HepG2 (cell line): Measurements from ENCODE around the gene HOTAIR. TPM values are rescaled to one million over a fixed set of nuclear protein-coding genes. Genes with fewer than 3 reads are reported as not detected.

ENCODE experiments used
- BCL6 ChIP-seq: IDR thresholded peaks from 2 replicates; pipeline ENCODE4 v1.6.1; 2016; ENCODE audit warnings: missing genetic modification reagents, missing compliant biosample characterization
- CENPT ChIP-seq: sonication (generic); formaldehyde crosslinking; IDR thresholded peaks from 2 replicates; pipeline ENCODE4 v1.8.0; 2022; ENCODE audit warnings: low read depth, mild to moderate bottlenecking, moderate library complexity, missing genetic modification reagents
- HDAC1 ChIP-seq: sonication (generic); formaldehyde crosslinking; IDR thresholded peaks from 2 replicates; pipeline ENCODE4 v1.5.1; 2020; ENCODE audit warnings: mild to moderate bottlenecking, missing genetic modification reagents
- HNF4G ChIP-seq, 2 experiments: sonication (generic) in 1 of 2; formaldehyde crosslinking in 1 of 2; IDR thresholded peaks; 2 replicates each; pipeline versions ENCODE4 v1.4.0 to v1.6.1; 2011 to 2020; ENCODE audit warnings: borderline replicate concordance in 2 of 2, low read depth in 2 of 2, mild to moderate bottlenecking in 2 of 2, low read length in 1 of 2, missing genetic modification reagents in 1 of 2, moderate library complexity in 1 of 2
- HOXA3 ChIP-seq: sonication (generic); formaldehyde crosslinking; IDR thresholded peaks from 2 replicates; pipeline ENCODE4 v1.5.0; 2020; ENCODE audit warnings: missing genetic modification reagents
- HOXA5 ChIP-seq: sonication (generic); formaldehyde crosslinking; IDR thresholded peaks from 2 replicates; pipeline ENCODE4 v1.4.0; 2020; ENCODE audit warnings: missing genetic modification reagents
- NCOR1 ChIP-seq: fragments of 200-600 bp; sonication (generic); IDR thresholded peaks from 2 replicates; pipeline ENCODE4 v1.7.0; 2017; ENCODE audit warnings: antibody characterized with exemption, low read length, borderline replicate concordance
- TFE3 ChIP-seq: IDR thresholded peaks from 2 replicates; pipeline ENCODE4 v1.6.1; 2016
- ZBTB7B ChIP-seq: sonication (generic); formaldehyde crosslinking; IDR thresholded peaks from 2 replicates; pipeline ENCODE4 v1.4.0; 2020; ENCODE audit warnings: missing genetic modification reagents
- ZNF605 ChIP-seq: sonication (generic); formaldehyde crosslinking; IDR thresholded peaks from 2 replicates; pipeline ENCODE4 v1.8.0; 2022; ENCODE audit warnings: mild to moderate bottlenecking, missing genetic modification reagents
- ZSCAN29 ChIP-seq: sonication (generic); formaldehyde crosslinking; conservative IDR thresholded peaks from 2 replicates; pipeline ENCODE4 v1.4.0; 2020; ENCODE audit warnings: mild to moderate bottlenecking, missing genetic modification reagents
- polyA plus RNA-seq, 8 experiments: library from polyadenylated mRNA; depleted of rRNA in 3 of 8; stranded (reverse) in 7 of 8; unstranded in 1 of 8; fragments of >200 nt; fragmentation: Illumina TruSeq in 4 of 8; extraction: Trizol in 4 of 8; gene quantifications; 2 replicates each; pipeline versions ENCODE4 v1.2.1 to v1.2.3, GENCODE V29; 2011 to 2016; ENCODE audit warnings: low read depth in 4 of 8, missing spikeins in 1 of 8, mixed read lengths in 1 of 8; ENCODE audit not compliant: insufficient read depth in 1 of 8
- total RNA-seq, 5 experiments: library from RNA; depleted of rRNA; stranded (reverse); fragments of >200 nt; fragmentation: Illumina TruSeq; extraction: Trizol; gene quantifications; 2 replicates each; pipeline ENCODE4 v1.2.3, GENCODE V29; 2016; ENCODE audit warnings: low read depth in 1 of 5
- TF ChIP-seq, protein P1 (sequence below): sonication (generic); formaldehyde crosslinking; IDR thresholded peaks from 2 replicates; pipeline ENCODE4 v1.4.0; 2020; ENCODE audit warnings: missing genetic modification reagents
- TF ChIP-seq, protein P2 (sequence below): sonication (generic); formaldehyde crosslinking; IDR thresholded peaks from 2 replicates; pipeline ENCODE4 v1.5.1; 2020; ENCODE audit warnings: missing genetic modification reagents, mild to moderate bottlenecking, borderline replicate concordance
- TF ChIP-seq, protein P3 (sequence below): sonication (generic); formaldehyde crosslinking; IDR thresholded peaks from 2 replicates; pipeline ENCODE4 v1.5.0; 2020; ENCODE audit warnings: missing genetic modification reagents
- TF ChIP-seq, protein P4 (sequence below), 2 experiments: sonication (generic) in 1 of 2; formaldehyde crosslinking in 1 of 2; IDR thresholded peaks; 2 replicates each; pipeline versions ENCODE4 v1.4.0 to v1.6.1; 2018 to 2020; ENCODE audit warnings: missing genetic modification reagents in 2 of 2, borderline replicate concordance in 1 of 2, low read depth in 1 of 2, mild to moderate bottlenecking in 1 of 2, missing biosample characterization in 1 of 2

The HOTAIR gene
- total and polyA plus RNA-seq, 2 of the 13 experiments (the other 11 are each of a cell fraction or from before 2014, with no cell fraction given) = not detected

GRCh38 chr12:53988541-53989226, 13.9 kb upstream of the HOTAIR start (continued):
- TF ChIP-seq, protein P1, sequence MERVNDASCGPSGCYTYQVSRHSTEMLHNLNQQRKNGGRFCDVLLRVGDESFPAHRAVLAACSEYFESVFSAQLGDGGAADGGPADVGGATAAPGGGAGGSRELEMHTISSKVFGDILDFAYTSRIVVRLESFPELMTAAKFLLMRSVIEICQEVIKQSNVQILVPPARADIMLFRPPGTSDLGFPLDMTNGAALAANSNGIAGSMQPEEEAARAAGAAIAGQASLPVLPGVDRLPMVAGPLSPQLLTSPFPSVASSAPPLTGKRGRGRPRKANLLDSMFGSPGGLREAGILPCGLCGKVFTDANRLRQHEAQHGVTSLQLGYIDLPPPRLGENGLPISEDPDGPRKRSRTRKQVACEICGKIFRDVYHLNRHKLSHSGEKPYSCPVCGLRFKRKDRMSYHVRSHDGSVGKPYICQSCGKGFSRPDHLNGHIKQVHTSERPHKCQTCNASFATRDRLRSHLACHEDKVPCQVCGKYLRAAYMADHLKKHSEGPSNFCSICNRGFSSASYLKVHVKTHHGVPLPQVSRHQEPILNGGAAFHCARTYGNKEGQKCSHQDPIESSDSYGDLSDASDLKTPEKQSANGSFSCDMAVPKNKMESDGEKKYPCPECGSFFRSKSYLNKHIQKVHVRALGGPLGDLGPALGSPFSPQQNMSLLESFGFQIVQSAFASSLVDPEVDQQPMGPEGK (CRISPR knock-in tag) = peak; percentile 44; the same call in 1 of the 2 replicates
- TF ChIP-seq TFE3 (no peak), HOXA5 (CRISPR knock-in tag) (0 out of 2 replicates have a peak, but pooled peaks have one; percentile 29), CENPT (CRISPR knock-in tag) (no peak), ZBTB7B (CRISPR knock-in tag) (peak; percentile 40; the same call in 1 of the 2 replicates), NCOR1 (peak; percentile 73; the same call in 1 of the 2 replicates), ZSCAN29 (CRISPR knock-in tag) (no peak), HOXA3 (peak; percentile 31; the same call in 1 of the 2 replicates), HDAC1 (CRISPR knock-in tag) (0 out of 2 replicates have a peak, but pooled peaks have one; percentile 17), HNF4G (IDR thresholded peaks at IDR 0.05; ENCODE audit: borderline replicate concordance, low read depth, low read length) (peak; percentile 85), HNF4G (CRISPR knock-in tag; IDR thresholded peaks at IDR 0.05; ENCODE audit: borderline replicate concordance, low read depth) (peak; percentile 50; the same call in 1 of the 2 replicates), BCL6 (CRISPR knock-in tag) (0 out of 2 replicates have a peak, but pooled peaks have one; percentile 10), ZNF605 (no peak)
- TF ChIP-seq, protein P2, sequence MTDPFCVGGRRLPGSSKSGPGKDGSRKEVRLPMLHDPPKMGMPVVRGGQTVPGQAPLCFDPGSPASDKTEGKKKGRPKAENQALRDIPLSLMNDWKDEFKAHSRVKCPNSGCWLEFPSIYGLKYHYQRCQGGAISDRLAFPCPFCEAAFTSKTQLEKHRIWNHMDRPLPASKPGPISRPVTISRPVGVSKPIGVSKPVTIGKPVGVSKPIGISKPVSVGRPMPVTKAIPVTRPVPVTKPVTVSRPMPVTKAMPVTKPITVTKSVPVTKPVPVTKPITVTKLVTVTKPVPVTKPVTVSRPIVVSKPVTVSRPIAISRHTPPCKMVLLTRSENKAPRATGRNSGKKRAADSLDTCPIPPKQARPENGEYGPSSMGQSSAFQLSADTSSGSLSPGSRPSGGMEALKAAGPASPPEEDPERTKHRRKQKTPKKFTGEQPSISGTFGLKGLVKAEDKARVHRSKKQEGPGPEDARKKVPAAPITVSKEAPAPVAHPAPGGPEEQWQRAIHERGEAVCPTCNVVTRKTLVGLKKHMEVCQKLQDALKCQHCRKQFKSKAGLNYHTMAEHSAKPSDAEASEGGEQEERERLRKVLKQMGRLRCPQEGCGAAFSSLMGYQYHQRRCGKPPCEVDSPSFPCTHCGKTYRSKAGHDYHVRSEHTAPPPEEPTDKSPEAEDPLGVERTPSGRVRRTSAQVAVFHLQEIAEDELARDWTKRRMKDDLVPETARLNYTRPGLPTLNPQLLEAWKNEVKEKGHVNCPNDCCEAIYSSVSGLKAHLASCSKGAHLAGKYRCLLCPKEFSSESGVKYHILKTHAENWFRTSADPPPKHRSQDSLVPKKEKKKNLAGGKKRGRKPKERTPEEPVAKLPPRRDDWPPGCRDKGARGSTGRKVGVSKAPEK = no peak
- TF ChIP-seq, protein P3, sequence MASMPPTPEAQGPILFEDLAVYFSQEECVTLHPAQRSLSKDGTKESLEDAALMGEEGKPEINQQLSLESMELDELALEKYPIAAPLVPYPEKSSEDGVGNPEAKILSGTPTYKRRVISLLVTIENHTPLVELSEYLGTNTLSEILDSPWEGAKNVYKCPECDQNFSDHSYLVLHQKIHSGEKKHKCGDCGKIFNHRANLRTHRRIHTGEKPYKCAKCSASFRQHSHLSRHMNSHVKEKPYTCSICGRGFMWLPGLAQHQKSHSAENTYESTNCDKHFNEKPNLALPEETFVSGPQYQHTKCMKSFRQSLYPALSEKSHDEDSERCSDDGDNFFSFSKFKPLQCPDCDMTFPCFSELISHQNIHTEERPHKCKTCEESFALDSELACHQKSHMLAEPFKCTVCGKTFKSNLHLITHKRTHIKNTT (CRISPR knock-in tag) = no peak
- TF ChIP-seq, protein P4, sequence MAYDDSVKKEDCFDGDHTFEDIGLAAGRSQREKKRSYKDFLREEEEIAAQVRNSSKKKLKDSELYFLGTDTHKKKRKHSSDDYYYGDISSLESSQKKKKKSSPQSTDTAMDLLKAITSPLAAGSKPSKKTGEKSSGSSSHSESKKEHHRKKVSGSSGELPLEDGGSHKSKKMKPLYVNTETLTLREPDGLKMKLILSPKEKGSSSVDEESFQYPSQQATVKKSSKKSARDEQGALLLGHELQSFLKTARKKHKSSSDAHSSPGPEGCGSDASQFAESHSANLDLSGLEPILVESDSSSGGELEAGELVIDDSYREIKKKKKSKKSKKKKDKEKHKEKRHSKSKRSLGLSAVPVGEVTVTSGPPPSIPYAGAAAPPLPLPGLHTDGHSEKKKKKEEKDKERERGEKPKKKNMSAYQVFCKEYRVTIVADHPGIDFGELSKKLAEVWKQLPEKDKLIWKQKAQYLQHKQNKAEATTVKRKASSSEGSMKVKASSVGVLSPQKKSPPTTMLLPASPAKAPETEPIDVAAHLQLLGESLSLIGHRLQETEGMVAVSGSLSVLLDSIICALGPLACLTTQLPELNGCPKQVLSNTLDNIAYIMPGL (CRISPR knock-in tag; IDR thresholded peaks at IDR 0.05; ENCODE audit: borderline replicate concordance in 1 of 2, low read depth in 1 of 2) = no peak
